Measurements from ENCODE around the gene CFAP126. TPM values are rescaled to one million over a fixed set of nuclear protein-coding genes. Genes with fewer than 3 reads are reported as not detected.
"Not testable (repeated sequence)": the region's sequence is repeated elsewhere in the genome, so short reads cannot be mapped to it uniquely, and the experiment has no call there.

The CFAP126 gene
- total RNA-seq, 1 donor from 2014 or later, result not detected

DNA sequence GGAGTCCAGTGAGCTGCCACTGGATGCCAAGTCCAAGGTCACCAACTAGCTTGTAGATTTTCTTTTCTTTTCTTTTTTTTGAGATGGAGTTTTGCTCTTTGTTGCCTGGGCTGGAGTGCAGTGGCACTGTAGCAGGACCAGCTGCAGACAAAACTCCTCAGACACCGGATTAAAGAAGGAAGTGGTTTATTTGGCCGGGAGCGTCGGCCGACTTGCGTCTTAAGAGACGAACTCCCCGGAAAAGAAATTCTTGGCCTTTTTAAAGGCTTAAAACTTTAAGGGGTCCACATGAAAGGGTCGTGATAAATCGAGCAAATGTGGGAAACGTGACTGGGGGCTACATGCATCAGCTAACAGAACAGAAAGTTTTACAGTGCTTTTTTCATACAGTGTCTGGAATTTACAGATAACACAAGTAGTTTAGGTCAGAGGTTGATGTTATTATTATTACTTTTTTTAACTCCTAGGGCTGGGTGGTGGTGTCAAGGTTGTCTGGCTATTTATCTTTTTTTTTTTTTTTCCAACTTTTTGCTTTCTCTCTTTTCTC, 36.4 kb upstream of the CFAP126 start:
- Mint-ChIP-seq H3K9me3 (no peaks in the 10 kb centered on the region), H3K27ac (no peak overlapping the region), H3K36me3 (ENCODE audit: low read depth) (peaks cover 16% of the 10 kb centered on the region), H3K27me3 (no peaks in the 10 kb centered on the region), H3K4me1 (peaks cover 22% of the 10 kb centered on the region), H3K4me3 (no peak overlapping the region)
- ATAC-seq (ENCODE audit: low read depth) (no peak), DNase-seq (no peak)
- POLR2A ChIA-PET, result no interaction called here
- intact Hi-C loops (cut with micrococcal nuclease), result no loop called here
- TF ChIP-seq, protein P1, sequence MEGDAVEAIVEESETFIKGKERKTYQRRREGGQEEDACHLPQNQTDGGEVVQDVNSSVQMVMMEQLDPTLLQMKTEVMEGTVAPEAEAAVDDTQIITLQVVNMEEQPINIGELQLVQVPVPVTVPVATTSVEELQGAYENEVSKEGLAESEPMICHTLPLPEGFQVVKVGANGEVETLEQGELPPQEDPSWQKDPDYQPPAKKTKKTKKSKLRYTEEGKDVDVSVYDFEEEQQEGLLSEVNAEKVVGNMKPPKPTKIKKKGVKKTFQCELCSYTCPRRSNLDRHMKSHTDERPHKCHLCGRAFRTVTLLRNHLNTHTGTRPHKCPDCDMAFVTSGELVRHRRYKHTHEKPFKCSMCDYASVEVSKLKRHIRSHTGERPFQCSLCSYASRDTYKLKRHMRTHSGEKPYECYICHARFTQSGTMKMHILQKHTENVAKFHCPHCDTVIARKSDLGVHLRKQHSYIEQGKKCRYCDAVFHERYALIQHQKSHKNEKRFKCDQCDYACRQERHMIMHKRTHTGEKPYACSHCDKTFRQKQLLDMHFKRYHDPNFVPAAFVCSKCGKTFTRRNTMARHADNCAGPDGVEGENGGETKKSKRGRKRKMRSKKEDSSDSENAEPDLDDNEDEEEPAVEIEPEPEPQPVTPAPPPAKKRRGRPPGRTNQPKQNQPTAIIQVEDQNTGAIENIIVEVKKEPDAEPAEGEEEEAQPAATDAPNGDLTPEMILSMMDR (IDR thresholded peaks at IDR 0.05), result no peak
- CTCF ChIA-PET, result no interaction called here

DNA sequence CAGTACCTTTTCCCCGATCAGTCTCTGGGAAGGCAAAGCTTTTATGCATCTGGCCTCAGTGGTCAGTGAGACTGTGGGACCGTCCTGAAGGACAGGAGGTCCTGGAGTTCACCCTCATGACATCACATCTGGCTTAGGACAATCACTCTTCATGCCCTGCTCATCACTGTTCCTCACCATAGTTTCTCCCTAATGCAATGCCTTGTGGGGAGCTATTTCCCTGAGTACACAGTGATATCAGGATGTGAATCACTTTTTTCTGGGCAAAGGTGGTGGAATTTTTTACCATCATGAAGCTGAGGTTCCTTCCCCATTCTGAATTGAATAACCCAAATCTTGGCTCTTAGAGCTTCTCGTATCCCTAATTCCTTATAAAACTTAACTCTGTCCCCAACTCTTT, 34.8 kb upstream of the CFAP126 start:
- intact Hi-C loops (cut with micrococcal nuclease), result no loop called here
- CTCF ChIA-PET, result interaction anchor here (0.8 kb wide), 1 partner anchor 177 kb away, joined by 3 read pairs; the partner anchor contains the start of gene TOMM40L
- Mint-ChIP-seq H3K36me3 (ENCODE audit: low read depth) (peaks cover 20% of the 10 kb centered on the region), H3K9me3 (no peaks in the 10 kb centered on the region), H3K4me3 (no peak overlapping the region), H3K27ac (no peak overlapping the region), H3K4me1 (peaks cover 27% of the 10 kb centered on the region), H3K27me3 (no peaks in the 10 kb centered on the region)
- DNase-seq, result no peak
- TF ChIP-seq, protein P1 (IDR thresholded peaks at IDR 0.05), result no peak
- ATAC-seq (ENCODE audit: low read depth), result no peak
- POLR2A ChIA-PET, result no interaction called here

DNA sequence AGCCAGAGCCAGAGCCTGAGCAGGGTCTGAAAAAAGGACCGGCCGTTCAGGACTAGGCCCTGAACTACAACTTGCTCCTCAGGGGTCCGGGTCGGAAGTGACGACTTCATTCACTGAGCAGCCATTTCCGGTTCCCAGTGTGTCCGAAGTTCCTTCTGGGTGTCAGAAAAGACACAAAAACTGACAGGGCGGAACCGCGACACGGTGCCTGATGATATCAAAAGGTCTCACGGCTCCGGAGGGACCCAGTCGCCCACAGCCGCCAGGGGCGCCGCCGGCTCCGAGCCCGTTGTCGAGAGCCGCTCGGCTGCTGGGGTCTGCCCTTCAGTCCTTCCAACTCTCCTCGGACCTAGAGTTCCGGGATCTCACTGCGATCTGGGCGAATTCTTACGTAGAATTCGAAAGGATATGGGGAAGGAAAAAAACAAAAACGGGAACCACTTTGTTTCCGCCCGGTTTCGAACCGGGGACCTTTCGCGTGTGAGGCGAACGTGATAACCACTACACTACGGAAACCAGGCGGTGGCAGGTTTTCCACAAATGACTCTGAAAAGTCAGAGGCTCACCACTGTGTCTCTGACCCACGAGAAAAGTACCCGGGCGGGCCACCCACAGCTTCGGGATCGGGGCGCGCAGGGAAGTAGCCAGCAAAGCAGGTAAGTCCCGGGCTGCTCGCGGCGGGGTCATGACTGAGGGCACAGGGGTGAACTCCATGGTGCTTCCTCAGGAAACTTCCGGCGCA, 31.8 kb upstream of the CFAP126 start:
- Mint-ChIP-seq H3K9me3 (no peaks in the 10 kb centered on the region), H3K27ac (peak overlapping the region; percentile 99), H3K4me1 (peaks cover 30% of the 10 kb centered on the region), H3K36me3 (ENCODE audit: low read depth) (peaks cover 20% of the 10 kb centered on the region), H3K4me3 (peak overlapping the region; percentile 95), H3K27me3 (no peaks in the 10 kb centered on the region)
- ChIA-PET CTCF (interaction anchor here (1.0 to 1.1 kb wide), 3 partner anchors 9 to 41 kb away, joined by 3 to 6 read pairs (median 4); no protein-coding TSS in a partner anchor), POLR2A (interaction anchor here (1.0 to 1.9 kb wide), 11 partner anchors 9 to 1138 kb away, joined by 3 to 14 read pairs (median 3); partner anchors contain the start of genes ARHGAP30, B4GALT3, DCAF8 and FCRLA)
- peak; percentile 81 for ATAC-seq (ENCODE audit: low read depth)
- DNase-seq, result peak; percentile 93
- TF ChIP-seq, protein P1 (IDR thresholded peaks at IDR 0.05), result no peak
- intact Hi-C loops (cut with micrococcal nuclease), result loop anchor here (1.0 to 10.0 kb wide), 9 partner anchors 23 to 1305 kb away; partner anchors contain the start of genes ATF6, CD48, IGSF8 and USF1

DNA sequence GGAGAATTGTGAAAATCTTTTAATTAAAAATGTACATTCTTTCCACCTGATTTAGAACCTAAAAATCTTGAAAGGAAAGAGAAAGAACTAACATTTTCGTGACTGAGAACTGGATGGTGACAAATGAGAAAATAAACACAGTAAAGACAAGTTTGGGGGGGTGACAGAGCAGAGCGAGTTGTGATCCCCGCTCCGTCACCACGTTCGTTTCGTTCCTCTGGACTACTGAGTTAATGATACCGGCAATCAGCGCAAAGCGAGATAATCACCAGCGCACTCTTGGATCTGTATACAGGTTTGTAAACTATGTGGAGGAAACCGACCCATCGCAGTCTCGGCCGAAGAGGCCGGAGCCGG, 31.2 kb upstream of the CFAP126 start:
- CTCF ChIA-PET, result no interaction called here
- POLR2A ChIA-PET, result no interaction called here
- no peaks in the 10 kb centered on the region for H3K9me3 Mint-ChIP-seq
- ATAC-seq (ENCODE audit: low read depth) (peak; percentile 18), DNase-seq (no peak)
- H3K4me1 Mint-ChIP-seq, result peaks cover 30% of the 10 kb centered on the region
- no peaks in the 10 kb centered on the region for H3K27me3 Mint-ChIP-seq
- peaks cover 18% of the 10 kb centered on the region for H3K36me3 Mint-ChIP-seq (ENCODE audit: low read depth)
- intact Hi-C loops (cut with micrococcal nuclease), result loop anchor here (1.0 to 10.0 kb wide), 9 partner anchors 23 to 1304 kb away; partner anchors contain the start of genes ATF6, CD48, IGSF8 and USF1
- peak overlapping the region; percentile 99 for H3K27ac Mint-ChIP-seq
- H3K4me3 Mint-ChIP-seq, result peak overlapping the region; percentile 95
- TF ChIP-seq, protein P1 (IDR thresholded peaks at IDR 0.05), result no peak

DNA sequence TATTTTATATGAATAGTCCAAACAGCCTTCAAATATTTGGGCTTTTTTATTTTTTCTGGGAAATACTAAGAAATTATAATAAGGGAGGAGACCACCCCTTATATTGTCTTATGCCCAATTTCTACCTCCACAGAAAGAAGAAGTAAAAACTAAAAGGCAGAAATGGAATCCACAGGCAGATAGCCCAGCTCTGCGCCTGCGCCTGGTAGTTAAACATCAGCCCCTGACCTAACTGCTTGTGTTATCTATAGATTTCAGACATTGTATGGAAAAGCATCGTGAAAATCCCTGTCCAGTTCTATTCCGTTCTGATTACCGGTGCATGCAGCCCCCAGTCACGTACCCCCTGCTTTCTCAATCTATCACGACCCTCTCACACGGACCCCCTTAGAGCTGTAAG, 29.4 kb upstream of the CFAP126 start:
- ATAC-seq (ENCODE audit: low read depth); H3K4me3 Mint-ChIP-seq; H3K27ac Mint-ChIP-seq; CTCF ChIA-PET; H3K27me3 Mint-ChIP-seq; DNase-seq; H3K9me3 Mint-ChIP-seq: not testable (repeated sequence)
- Mint-ChIP-seq H3K4me1 (peaks cover 26% of the 10 kb centered on the region), H3K36me3 (ENCODE audit: low read depth) (peaks cover 16% of the 10 kb centered on the region)
- intact Hi-C loops (cut with micrococcal nuclease), result loop anchor here (5.0 to 10.0 kb wide), 6 partner anchors 40 to 1302 kb away; partner anchors contain the start of genes ATF6, CD48, IGSF8 and USF1
- POLR2A ChIA-PET, result interaction anchor here (0.7 kb wide), 1 partner anchor 353 kb away, joined by 4 read pairs; the partner anchor contains the start of gene DUSP12

Data from activated B cell treated with CpG ODN at 0.5 μM for 24 hours (primary cell).